Left ventricle myocardium inferior (tissue), 1 donor: Measurements from ENCODE around the gene BBOX1. TPM values are rescaled to one million over a fixed set of nuclear protein-coding genes. Genes with fewer than 3 reads are reported as not detected.
"Not testable (repeated sequence)": the region's sequence is repeated elsewhere in the genome, so short reads cannot be mapped to it uniquely, and the experiment has no call there.

Experiments used
- DNase-seq: peaks from one replicate; pipeline ENCODE4 v3.0.0-alpha.2; 2020
- H3K27ac ChIP-seq: fragments of 200-600 bp; replicated peaks from 2 replicates; pipeline ENCODE4 v1.8.0; 2021
- H3K27me3 ChIP-seq: fragments of 200-600 bp; 2 replicates; pipeline ENCODE4 v1.8.0; 2021; ENCODE audit warnings: low read depth
- H3K36me3 ChIP-seq: fragments of 200-600 bp; 2 replicates; pipeline ENCODE4 v1.8.0; 2021
- H3K4me1 ChIP-seq: fragments of 200-600 bp; 2 replicates; pipeline ENCODE4 v1.8.0; 2021
- H3K4me3 ChIP-seq: fragments of 200-600 bp; 2 replicates; pipeline ENCODE4 v1.8.0; 2021; ENCODE audit warnings: mild to moderate bottlenecking, moderate library complexity
- H3K9me3 ChIP-seq: fragments of 200-600 bp; replicated peaks from 2 replicates; pipeline ENCODE4 v1.8.0; 2021
- CTCF ChIP-seq: fragments of 200-600 bp; IDR thresholded peaks from 2 replicates; pipeline ENCODE4 v1.8.0; 2021; ENCODE audit warnings: antibody characterized with exemption, mild to moderate bottlenecking, borderline replicate concordance
- intact Hi-C: fragments of 100-400 bp; cut with micrococcal nuclease; formaldehyde crosslinking; loops from one replicate; pipeline ENCODE4 v1.11.0; 2022
- total RNA-seq: library from RNA; stranded (reverse); fragmentation: NEBNext Ultra II Directional; extraction: Animal tissue kit (Norgen Biotek cat#: 25700); gene quantifications from one replicate; pipeline ENCODE4 v1.2.1, GENCODE V29; 2021
- donor health status: DM: no; HTN: yes; CAD: no; lungs with severe emphysema.

The BBOX1 gene
- total RNA-seq, 1 donor from 2014 or later: not detected

GRCh38 chr11:27124514-27125264 is 84.1 kb downstream of the BBOX1 start:
- Histone ChIP-seq H3K9me3 (no peaks in the 10 kb centered on the region), H3K4me1 (no peaks in the 10 kb centered on the region), H3K27ac (no peak overlapping the region), H3K27me3 (no peaks in the 10 kb centered on the region), H3K4me3 (no peak overlapping the region), H3K36me3 (no peaks in the 10 kb centered on the region)
- intact Hi-C loops: no loop called here
- no peak for DNase-seq
- TF ChIP-seq CTCF: no peak

- intact Hi-C loops: no loop called here
- H3K27me3 ChIP-seq: peaks cover 7% of the 10 kb centered on the region
- no peak for DNase-seq
These were observed 89.1 kb downstream of the BBOX1 start for GRCh38 chr11:27129686-27130085.

GRCh38 chr11:27130806-27131205 is 90.2 kb downstream of the BBOX1 start:
- intact Hi-C loops: no loop called here
- H3K27ac ChIP-seq: no peak overlapping the region
- peaks cover 7% of the 10 kb centered on the region for H3K27me3 ChIP-seq
- H3K4me3 ChIP-seq: no peak overlapping the region
- no peak for DNase-seq
- H3K9me3 ChIP-seq: peaks cover 27% of the 10 kb centered on the region
- TF ChIP-seq CTCF: no peak
- no peaks in the 10 kb centered on the region for H3K36me3 ChIP-seq
- H3K4me1 ChIP-seq: no peaks in the 10 kb centered on the region

More at GRCh38 chr11:27129686-27130085, 89.1 kb downstream of the BBOX1 start:
- no peak overlapping the region for H3K27ac ChIP-seq
- peaks cover 16% of the 10 kb centered on the region for H3K9me3 ChIP-seq
- no peak overlapping the region for H3K4me3 ChIP-seq
- no peaks in the 10 kb centered on the region for H3K4me1 ChIP-seq
- H3K36me3 ChIP-seq: no peaks in the 10 kb centered on the region
- TF ChIP-seq CTCF: no peak

GRCh38 chr11:27135924-27136329 is 95.3 kb downstream of the BBOX1 start:
- H3K9me3 ChIP-seq: peaks cover 45% of the 10 kb centered on the region
- H3K27me3 ChIP-seq, H3K36me3 ChIP-seq, DNase-seq, H3K4me1 ChIP-seq, intact Hi-C loops, H3K27ac ChIP-seq, H3K4me3 ChIP-seq: not testable (repeated sequence)

GRCh38 chr11:27138716-27139115 is 98.1 kb downstream of the BBOX1 start:
- no peak overlapping the region for H3K4me3 ChIP-seq
- H3K27ac ChIP-seq: no peak overlapping the region
- H3K4me1 ChIP-seq: no peaks in the 10 kb centered on the region
- no peaks in the 10 kb centered on the region for H3K27me3 ChIP-seq
- no peak for DNase-seq
- H3K36me3 ChIP-seq: no peaks in the 10 kb centered on the region
- H3K9me3 ChIP-seq: peaks cover 61% of the 10 kb centered on the region
- intact Hi-C loops: no loop called here
- no peak for TF ChIP-seq CTCF

GRCh38 chr11:27139742-27140367 is 99.2 kb downstream of the BBOX1 start:
- H3K27me3 ChIP-seq: no peaks in the 10 kb centered on the region
- no peak for DNase-seq
- H3K4me3 ChIP-seq: no peak overlapping the region
- H3K9me3 ChIP-seq: peaks cover 50% of the 10 kb centered on the region
- no peaks in the 10 kb centered on the region for H3K36me3 ChIP-seq
- TF ChIP-seq CTCF: no peak
- no peaks in the 10 kb centered on the region for H3K4me1 ChIP-seq
- intact Hi-C loops: no loop called here
- H3K27ac ChIP-seq: no peak overlapping the region
